ENCODE measurements around the gene LHPP.

GRCh38 chr10:124545351-124546054 lies 83.9 kb downstream of the LHPP start:
- TF ChIP-seq, protein P1, sequence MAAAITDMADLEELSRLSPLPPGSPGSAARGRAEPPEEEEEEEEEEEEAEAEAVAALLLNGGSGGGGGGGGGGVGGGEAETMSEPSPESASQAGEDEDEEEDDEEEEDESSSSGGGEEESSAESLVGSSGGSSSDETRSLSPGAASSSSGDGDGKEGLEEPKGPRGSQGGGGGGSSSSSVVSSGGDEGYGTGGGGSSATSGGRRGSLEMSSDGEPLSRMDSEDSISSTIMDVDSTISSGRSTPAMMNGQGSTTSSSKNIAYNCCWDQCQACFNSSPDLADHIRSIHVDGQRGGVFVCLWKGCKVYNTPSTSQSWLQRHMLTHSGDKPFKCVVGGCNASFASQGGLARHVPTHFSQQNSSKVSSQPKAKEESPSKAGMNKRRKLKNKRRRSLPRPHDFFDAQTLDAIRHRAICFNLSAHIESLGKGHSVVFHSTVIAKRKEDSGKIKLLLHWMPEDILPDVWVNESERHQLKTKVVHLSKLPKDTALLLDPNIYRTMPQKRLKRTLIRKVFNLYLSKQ (tag by site-specific recombination; IDR thresholded peaks at IDR 0.05; ENCODE audit: borderline replicate concordance) = no peak
- TF ChIP-seq REST (tag by site-specific recombination; IDR thresholded peaks at IDR 0.05) = no peak
- TF ChIP-seq CTCF (tag by site-specific recombination; IDR thresholded peaks at IDR 0.05) = no peak
- TF ChIP-seq ZNF530 (tag by site-specific recombination; IDR thresholded peaks at IDR 0.05; ENCODE audit: low read depth) = no peak
